Pancreas (tissue), 10 donors: ENCODE data around the gene ZFR2. TPM values are rescaled to one million over a fixed set of nuclear protein-coding genes. Genes with fewer than 3 reads are reported as not detected.

Source experiments
- ATAC-seq, 4 donors: fragments of 200-7000 bp; cut with Tn5 transposase; one replicate each; pipeline versions ENCODE4 v1.8.0 to v1.9.1; 2020; ENCODE audit warnings: mild to moderate bottlenecking in 4 of 4, moderate library complexity in 4 of 4
- DNase-seq, 6 donors: peaks; one replicate each; pipeline ENCODE4 v3.0.0-alpha.2; 2020
- FAIRE-seq: peaks from 2 replicates; lab custom pipeline; 2012; peaks lifted over from hg19 to GRCh38; lab: Jason Lieb, UNC
- H3K27ac ChIP-seq, 4 donors: fragments of 200-600 bp; sonication (generic); 1 replicate in 3 of 4; 2 replicates in 1 of 4; pipeline versions ENCODE4 v1.5.0 to v1.8.0; 2020
- H3K27me3 ChIP-seq, 4 donors: fragments of 200-600 bp; one replicate each; pipeline ENCODE4 v1.8.0; 2021
- H3K36me3 ChIP-seq, 3 donors: fragments of 200-600 bp; sonication (generic) in 1 of 3; one replicate each; pipeline versions ENCODE4 v1.5.0 to v1.8.0; 2020 to 2021
- H3K4me1 ChIP-seq, 3 donors: fragments of 200-600 bp; one replicate each; pipeline ENCODE4 v1.8.0; 2021
- H3K4me3 ChIP-seq, 4 donors: fragments of 200-600 bp; sonication (generic) in 2 of 4; one replicate each; pipeline versions ENCODE4 v1.5.0 to v1.8.0; 2020 to 2021
- H3K9me3 ChIP-seq, 4 donors: fragments of 200-600 bp; one replicate each; pipeline ENCODE4 v1.8.0; 2021
- CTCF ChIP-seq, 4 donors: fragments of 200-600 bp; sonication (generic) in 3 of 4; IDR thresholded peaks; one replicate each; pipeline versions ENCODE4 v1.5.0 to v1.8.0; 2021; ENCODE audit warnings: antibody characterized with exemption in 4 of 4
- WGBS, 2 donors: extraction: QIAGEN DNeasy Blood & Tissue Kit; methylation state at CpG; one replicate each; pipeline ENCODE4 v1.1.7; 2013; 5-methylcytosine and 5-hydroxymethylcytosine counted together
- intact Hi-C, 3 donors: fragments of 100-400 bp; cut with DNase I; formaldehyde crosslinking; loops; one replicate each; pipeline versions ENCODE4 v1.11.1 to v1.14.2; 2022
- polyA plus RNA-seq, 2 donors: library from polyadenylated mRNA; stranded (reverse); fragments of 200-250 nt; gene quantifications; one replicate each; pipeline ENCODE4 v1.2.3, GENCODE V29; 2013
- total RNA-seq, 6 donors: library from RNA; stranded (reverse); fragmentation: NEBNext Ultra II Directional in 4 of 6; extraction: Animal tissue kit (Norgen Biotek cat#: 25700) in 4 of 6; gene quantifications; one replicate each; pipeline versions ENCODE4 v1.2.1 to v1.2.4, GENCODE V29; 2021 to 2023
- donor health status: healthy with polysubstance abuse.
- donor health status: DM: no; HTN: no; CAD: no; lungs with moderate emphysema.
- donor health status: DM: no; HTN: no; CAD: no.
- donor health status: control.
- donor health status: control.
- donor health status: Bipolar disorder and iron deficiency.
- donor health status: DM: yes; HTN: yes; CAD: no.
- donor health status: DM: no; HTN: no; CAD: no.
- donor health status: DM: no; HTN: no; CAD: no.
- donor health status: DM: yes; HTN: yes; CAD: no.

Gene ZFR2
- total and polyA plus RNA-seq, 8 donors, result 0.06 to 3.1 (median 0.34) TPM; not detected in 2

DNA sequence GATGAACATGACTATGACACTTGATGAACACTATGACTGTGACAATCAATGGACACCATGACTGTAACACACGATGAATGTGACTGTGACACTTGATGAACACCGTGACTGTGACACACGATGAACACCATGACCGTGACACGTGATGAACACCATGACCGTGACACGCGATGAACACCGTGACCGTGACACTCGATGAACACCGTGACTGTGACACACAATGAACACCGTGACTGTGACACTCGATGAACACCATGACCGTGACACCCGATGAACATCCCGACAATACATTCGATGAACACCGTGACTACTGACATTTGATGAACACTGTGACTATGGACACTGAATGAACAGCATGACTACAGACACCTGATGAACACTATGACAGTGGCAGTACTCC, 30.9 kb downstream of the ZFR2 start:
- no peak overlapping the region for H3K27ac ChIP-seq
- H3K4me1 ChIP-seq, result no peaks in the 10 kb centered on the region
- H3K9me3 ChIP-seq, result no peaks in the 10 kb centered on the region
- intact Hi-C loops, result no loop called here
- DNase-seq, result no peak
- ATAC-seq, result no peak
- no peak for FAIRE-seq
- H3K4me3 ChIP-seq, result no peak overlapping the region
- no peak for TF ChIP-seq CTCF (IDR thresholded peaks at IDR 0.05)
- H3K36me3 ChIP-seq, result no peaks in the 10 kb centered on the region
- H3K27me3 ChIP-seq, result no peaks in the 10 kb centered on the region
- WGBS, 2 donors, result 90 to 92% methylated on average over 19 of the region's 19 CpGs

- no peak for DNase-seq
- no peak for FAIRE-seq
- no peak for TF ChIP-seq CTCF (IDR thresholded peaks at IDR 0.05)
- no peak for ATAC-seq
- H3K27me3 ChIP-seq, result no peaks in the 10 kb centered on the region
- H3K4me3 ChIP-seq, result no peak overlapping the region
- no peaks in the 10 kb centered on the region for H3K9me3 ChIP-seq
- H3K27ac ChIP-seq, result no peak overlapping the region
- no peaks in the 10 kb centered on the region for H3K4me1 ChIP-seq
- H3K36me3 ChIP-seq, result no peaks in the 10 kb centered on the region
- 87 to 92% methylated on average over 17 of the region's 17 CpGs for WGBS, 2 donors
- intact Hi-C loops, result no loop called here
Observed at GRCh38 chr19:3837332-3837731, 31.5 kb downstream of the ZFR2 start.

DNA sequence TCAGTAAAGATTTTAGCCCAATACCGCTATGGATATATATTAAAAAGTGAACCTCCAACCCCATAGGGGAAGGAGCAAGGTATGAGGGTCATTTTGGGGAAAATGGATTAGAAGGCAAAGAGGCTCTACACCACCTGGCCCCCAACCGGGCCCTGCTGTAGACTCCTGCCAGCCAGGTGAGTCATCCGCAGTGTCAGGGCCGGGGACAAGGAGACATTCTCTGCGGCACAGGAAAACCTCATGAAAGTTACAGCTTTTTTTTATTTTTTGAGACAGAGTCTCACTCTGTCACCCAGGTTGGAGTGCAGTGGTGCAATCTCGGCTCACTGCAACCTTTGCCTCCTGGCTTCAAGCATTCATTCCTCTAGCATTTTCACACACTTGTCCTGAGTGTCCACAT, 32.0 kb downstream of the ZFR2 start:
- no peak for ATAC-seq

GRCh38 chr19:3835055-3835435, 33.8 kb downstream of the ZFR2 start:
- intact Hi-C loops, result no loop called here
- Histone ChIP-seq H3K4me3 (no peak overlapping the region), H3K27me3 (no peaks in the 10 kb centered on the region), H3K27ac (no peak overlapping the region), H3K4me1 (no peaks in the 10 kb centered on the region), H3K36me3 (no peaks in the 10 kb centered on the region), H3K9me3 (no peaks in the 10 kb centered on the region)
- 79 to 82% methylated on average over 9 of the region's 9 CpGs for WGBS, 2 donors
- FAIRE-seq, result no peak
- ATAC-seq, result no peak
- no peak for TF ChIP-seq CTCF (IDR thresholded peaks at IDR 0.05)
- DNase-seq, result no peak

More for the DNA sequence above, 32.0 kb downstream of the ZFR2 start:
- DNase-seq (no peak), FAIRE-seq (no peak)
- no peak overlapping the region for H3K27ac ChIP-seq
- intact Hi-C loops, result no loop called here
- no peak overlapping the region for H3K4me3 ChIP-seq
- no peaks in the 10 kb centered on the region for H3K36me3 ChIP-seq
- H3K4me1 ChIP-seq, result no peaks in the 10 kb centered on the region
- H3K27me3 ChIP-seq, result no peaks in the 10 kb centered on the region
- H3K9me3 ChIP-seq, result no peaks in the 10 kb centered on the region
- TF ChIP-seq CTCF (IDR thresholded peaks at IDR 0.05), result no peak
- 87 to 89% methylated on average over 6 of the region's 6 CpGs for WGBS, 2 donors

DNA sequence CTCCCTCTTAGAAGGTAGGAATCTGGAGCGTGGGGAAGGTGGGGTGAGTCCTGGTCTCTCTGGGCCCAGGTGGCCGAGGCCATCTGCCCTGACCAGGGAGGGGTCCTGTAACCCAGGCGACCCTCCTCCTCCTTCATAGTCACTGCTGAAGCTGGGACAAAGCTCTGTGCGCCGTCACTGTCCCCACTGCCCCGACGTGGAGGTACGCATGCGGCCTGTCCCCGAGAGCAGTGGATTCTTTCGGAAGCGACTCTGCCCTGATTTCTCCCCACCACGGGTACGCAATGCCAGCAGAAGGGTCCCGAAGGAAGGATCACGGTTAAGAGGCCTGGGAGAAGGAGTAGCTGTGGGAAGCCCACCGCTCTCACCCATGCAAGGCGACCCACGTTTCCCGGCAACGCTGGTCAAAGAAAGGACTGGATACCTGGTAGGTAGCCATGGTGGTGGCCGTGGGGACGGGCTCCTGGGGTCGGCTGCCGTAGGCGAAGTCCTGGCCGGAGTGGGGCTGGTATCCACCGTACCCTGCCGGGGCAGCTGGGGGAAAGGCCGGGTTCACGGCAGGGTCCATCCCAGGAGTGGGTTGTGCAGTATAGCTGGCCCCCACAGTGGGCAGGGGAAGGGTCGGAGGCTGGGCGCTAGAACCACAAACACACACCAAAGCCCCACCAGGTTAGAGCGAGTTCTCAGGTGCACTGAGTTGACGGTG, 34.3 kb downstream of the ZFR2 start:
- no peaks in the 10 kb centered on the region for H3K9me3 ChIP-seq
- H3K36me3 ChIP-seq, result no peaks in the 10 kb centered on the region
- H3K4me1 ChIP-seq, result no peaks in the 10 kb centered on the region
- intact Hi-C loops, result no loop called here
- FAIRE-seq (no peak), ATAC-seq (no peak), DNase-seq (no peak)
- 72 to 83% methylated on average over 35 of the region's 35 CpGs for WGBS, 2 donors
- no peak overlapping the region for H3K4me3 ChIP-seq
- TF ChIP-seq CTCF (IDR thresholded peaks at IDR 0.05), result no peak
- H3K27ac ChIP-seq, result no peak overlapping the region
- H3K27me3 ChIP-seq, result no peaks in the 10 kb centered on the region
